Nephron progenitor cell (in vitro differentiated cells): ENCODE data around the gene TBC1D2.
"Not testable (repeated sequence)": the region's sequence is repeated elsewhere in the genome, so short reads cannot be mapped to it uniquely, and the experiment has no call there.

Experiments
- DNase-seq: peaks from one replicate; pipeline ENCODE4 v3.0.0; 2021
- H3K27ac Mint-ChIP-seq: 2 replicates; pipeline ENCODE4 v1.8.0; 2021; ENCODE audit warnings: mild to moderate bottlenecking, moderate library complexity, mixed read lengths
- H3K27me3 Mint-ChIP-seq: 2 replicates; pipeline ENCODE4 v1.8.0; 2021; ENCODE audit warnings: mild to moderate bottlenecking, low read depth, mixed read lengths; ENCODE audit not compliant: poor library complexity
- H3K36me3 Mint-ChIP-seq: 2 replicates; pipeline ENCODE4 v1.8.0; 2021; ENCODE audit warnings: low read depth, mixed read lengths
- H3K4me1 Mint-ChIP-seq: 2 replicates; pipeline ENCODE4 v1.8.0; 2021; ENCODE audit warnings: mixed read lengths
- H3K4me3 Mint-ChIP-seq: 2 replicates; pipeline ENCODE4 v1.8.0; 2021; ENCODE audit warnings: mild to moderate bottlenecking, moderate library complexity, mixed read lengths
- H3K9me3 Mint-ChIP-seq: 2 replicates; pipeline ENCODE4 v1.8.0; 2021; ENCODE audit warnings: mild to moderate bottlenecking, moderate library complexity, mixed read lengths
- CTCF ChIP-seq: fragments of 200-600 bp; sonication (generic); IDR thresholded peaks from 2 replicates; pipeline ENCODE4 v1.5.0; 2021; ENCODE audit warnings: antibody characterized with exemption

TBC1D2 gene

DNA sequence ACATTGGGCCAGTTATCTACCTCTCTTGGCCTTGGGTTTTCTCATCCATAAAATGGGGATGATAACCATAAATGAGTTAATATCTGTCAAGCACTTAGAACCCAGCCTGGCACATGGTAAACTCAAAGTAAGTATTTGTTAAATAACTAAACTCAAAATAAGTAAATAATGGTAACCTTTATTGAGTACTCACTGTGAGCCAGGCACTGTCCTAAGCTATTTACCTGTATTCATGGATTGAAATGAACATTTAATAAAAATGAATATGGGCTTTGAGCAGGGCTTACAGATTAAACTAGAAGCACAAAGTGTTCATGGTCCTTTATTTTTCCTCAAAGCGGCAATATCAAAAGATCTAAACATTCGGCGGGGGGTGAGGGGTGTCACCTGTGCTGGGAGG is 79.7 kb downstream of the TBC1D2 start:
- H3K4me1 Mint-ChIP-seq: peaks cover 63% of the 10 kb centered on the region

GRCh38 chr9:98175028-98175569 is 80.3 kb downstream of the TBC1D2 start:
- DNase-seq: peak; percentile 44
- H3K36me3 Mint-ChIP-seq: no peaks in the 10 kb centered on the region
- peaks cover 67% of the 10 kb centered on the region for H3K4me1 Mint-ChIP-seq
- peaks cover 3% of the 10 kb centered on the region for H3K27me3 Mint-ChIP-seq
- H3K4me3 Mint-ChIP-seq: peak overlapping the region; percentile 7
- TF ChIP-seq CTCF: no peak
- no peaks in the 10 kb centered on the region for H3K9me3 Mint-ChIP-seq
- H3K27ac Mint-ChIP-seq: peak overlapping the region; percentile 82

More for the DNA sequence above, 79.7 kb downstream of the TBC1D2 start:
- no peak for DNase-seq
- Mint-ChIP-seq H3K36me3 (no peaks in the 10 kb centered on the region), H3K27ac (no peak overlapping the region), H3K9me3 (no peaks in the 10 kb centered on the region), H3K4me3 (no peak overlapping the region), H3K27me3 (peaks cover under 1% of the 10 kb centered on the region)
- no peak for TF ChIP-seq CTCF

DNA sequence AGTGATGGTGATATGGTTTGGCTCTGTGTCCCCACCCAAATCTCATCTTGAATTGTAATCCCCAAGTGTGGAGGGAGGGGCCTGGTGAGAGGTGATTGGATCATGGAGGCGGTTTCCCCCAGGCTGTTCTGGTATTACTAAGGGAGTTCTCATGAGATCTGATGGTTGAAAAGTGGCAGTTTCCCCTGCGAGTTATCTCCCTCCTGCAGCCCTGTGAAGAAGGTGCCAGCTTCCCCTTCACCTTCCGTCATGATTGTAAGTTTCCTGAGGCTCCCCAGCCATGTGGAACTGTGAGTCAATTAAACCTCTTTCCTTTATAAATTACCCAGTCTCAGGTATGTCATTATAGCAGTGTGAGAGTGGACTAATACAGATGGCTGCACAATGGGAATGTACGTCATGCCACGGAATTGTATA is 80.9 kb downstream of the TBC1D2 start:
- not testable (repeated sequence) for DNase-seq, H3K36me3 Mint-ChIP-seq, H3K9me3 Mint-ChIP-seq, H3K27me3 Mint-ChIP-seq
- Mint-ChIP-seq H3K27ac (peak overlapping the region; percentile 82), H3K4me3 (peak overlapping the region; percentile 25), H3K4me1 (peaks cover 70% of the 10 kb centered on the region)

- Mint-ChIP-seq H3K4me1 (peaks cover 77% of the 10 kb centered on the region), H3K27me3 (peaks cover 6% of the 10 kb centered on the region), H3K9me3 (no peaks in the 10 kb centered on the region), H3K4me3 (no peak overlapping the region), H3K36me3 (no peaks in the 10 kb centered on the region), H3K27ac (peak overlapping the region; percentile 57)
- no peak for DNase-seq
- no peak for TF ChIP-seq CTCF
Measured at GRCh38 chr9:98173181-98173580, 82.3 kb downstream of the TBC1D2 start.

DNA sequence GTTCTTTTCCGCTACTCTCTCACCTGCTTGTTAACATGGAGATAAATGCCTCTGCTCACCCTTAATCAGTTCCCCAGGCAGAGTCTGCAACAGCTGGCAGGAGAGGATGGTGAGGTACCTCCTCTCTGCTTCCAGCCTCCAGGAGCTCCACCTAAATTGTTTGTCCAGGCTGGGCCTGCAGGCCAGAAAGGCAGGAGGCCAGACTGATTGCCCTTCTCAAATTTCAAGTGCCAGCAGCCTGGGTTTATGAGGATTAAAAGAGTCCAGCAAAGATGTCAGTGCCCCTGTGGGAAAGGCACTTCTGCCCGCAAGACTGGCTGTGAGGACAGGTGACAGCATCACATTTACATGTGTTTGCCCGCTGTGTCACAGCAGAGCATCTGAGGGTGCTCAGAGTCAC is 82.8 kb downstream of the TBC1D2 start:
- Mint-ChIP-seq H3K36me3 (no peaks in the 10 kb centered on the region), H3K9me3 (no peaks in the 10 kb centered on the region), H3K27me3 (peaks cover 6% of the 10 kb centered on the region), H3K27ac (peak overlapping the region; percentile 57), H3K4me1 (peaks cover 77% of the 10 kb centered on the region), H3K4me3 (peak overlapping the region; percentile 72)
- DNase-seq: peak; percentile 45
- TF ChIP-seq CTCF: no peak

DNA sequence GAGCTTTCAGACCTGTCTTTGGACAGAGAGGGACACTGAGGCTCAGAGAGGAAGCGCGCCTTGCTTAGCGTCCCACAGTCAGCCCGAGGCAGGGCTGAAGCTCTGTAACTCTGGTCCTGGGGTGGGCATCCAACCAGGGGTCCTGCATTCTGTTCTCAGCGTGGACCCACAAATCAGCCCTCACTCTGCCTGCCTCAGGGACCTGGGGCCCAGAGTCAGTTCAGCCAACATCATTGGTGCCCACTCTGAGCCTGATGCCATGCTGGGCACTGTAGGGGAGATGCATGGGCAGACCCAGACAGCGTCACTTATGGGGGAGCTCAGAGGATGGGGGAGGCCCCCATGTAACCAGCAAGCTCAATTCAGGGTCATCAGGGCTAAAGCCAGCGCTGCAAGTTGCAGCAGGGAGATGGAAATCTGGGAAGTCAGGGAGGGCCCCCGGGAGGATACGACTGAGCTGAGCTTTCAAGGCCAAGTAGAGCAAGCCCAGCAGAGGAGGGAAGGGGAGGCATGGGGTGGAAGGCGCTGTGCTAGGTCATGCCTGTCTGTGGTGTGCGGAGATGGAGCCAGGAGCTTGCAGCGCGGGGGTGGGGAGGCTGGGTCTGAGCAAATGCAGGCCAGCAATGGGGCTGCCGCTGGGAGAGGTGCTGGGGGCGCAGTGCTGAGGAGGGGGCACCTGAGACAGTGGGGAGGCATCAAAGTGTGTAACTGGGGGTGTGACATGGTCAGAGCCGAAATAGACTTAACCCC is 84.1 kb downstream of the TBC1D2 start:
- H3K9me3 Mint-ChIP-seq: no peaks in the 10 kb centered on the region
- H3K4me3 Mint-ChIP-seq: peak overlapping the region; percentile 56
- no peak for TF ChIP-seq CTCF
- DNase-seq: peak; percentile 40
- H3K4me1 Mint-ChIP-seq: peaks cover 73% of the 10 kb centered on the region
- peak overlapping the region; percentile 64 for H3K27ac Mint-ChIP-seq
- H3K27me3 Mint-ChIP-seq: peaks cover 6% of the 10 kb centered on the region
- H3K36me3 Mint-ChIP-seq: no peaks in the 10 kb centered on the region
